NCI-H1092 treated with DMSO at 0.1 percent for 48 hours (cell line): ENCODE measurements around the gene MROH7.

Experiments used
- DNase-seq: peaks from one replicate; lab custom pipeline; 2025; lab: John Stamatoyannopoulos, UW

The MROH7 gene

DNA sequence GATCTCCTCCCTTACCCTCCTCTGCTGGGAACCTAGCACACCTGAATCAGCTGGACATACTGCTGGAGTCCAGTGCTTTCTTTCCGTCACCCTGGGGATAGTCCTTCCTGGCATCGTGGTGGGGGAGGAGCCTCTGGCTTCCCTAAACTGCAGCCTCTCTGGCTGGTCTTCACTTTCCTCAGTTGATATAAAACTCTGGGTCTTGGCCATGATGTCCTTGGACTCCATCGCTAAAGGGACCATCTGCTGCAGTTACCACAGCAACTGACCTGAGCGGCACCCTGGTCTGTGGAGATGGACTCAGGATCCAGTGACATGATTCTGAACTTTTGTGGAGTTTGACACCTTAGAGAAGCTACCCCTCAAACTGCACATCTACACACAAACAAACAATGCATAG lies 99.9 kb downstream of the MROH7 start:
- no peak for DNase-seq

DNA sequence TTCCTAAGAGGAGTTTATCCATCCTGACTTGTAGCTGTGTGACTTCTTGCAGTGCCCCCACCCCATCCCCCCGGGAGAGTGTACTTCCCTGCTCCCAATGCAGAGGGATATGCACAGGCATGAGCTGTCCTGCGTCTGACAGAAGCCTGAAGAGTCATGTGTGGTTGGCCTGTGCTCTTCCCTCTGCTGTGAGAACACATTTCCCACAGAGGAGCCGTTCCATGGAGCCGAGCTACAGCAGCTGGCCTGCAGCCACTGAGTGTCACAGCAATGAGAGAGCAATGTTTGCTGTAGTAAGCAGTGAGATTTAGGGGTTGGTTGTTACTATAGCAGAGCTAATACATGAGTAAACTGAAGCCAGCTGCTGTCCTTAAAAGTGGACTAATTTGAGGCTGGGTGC lies 100.7 kb downstream of the MROH7 start:
- DNase-seq = no peak

DNA sequence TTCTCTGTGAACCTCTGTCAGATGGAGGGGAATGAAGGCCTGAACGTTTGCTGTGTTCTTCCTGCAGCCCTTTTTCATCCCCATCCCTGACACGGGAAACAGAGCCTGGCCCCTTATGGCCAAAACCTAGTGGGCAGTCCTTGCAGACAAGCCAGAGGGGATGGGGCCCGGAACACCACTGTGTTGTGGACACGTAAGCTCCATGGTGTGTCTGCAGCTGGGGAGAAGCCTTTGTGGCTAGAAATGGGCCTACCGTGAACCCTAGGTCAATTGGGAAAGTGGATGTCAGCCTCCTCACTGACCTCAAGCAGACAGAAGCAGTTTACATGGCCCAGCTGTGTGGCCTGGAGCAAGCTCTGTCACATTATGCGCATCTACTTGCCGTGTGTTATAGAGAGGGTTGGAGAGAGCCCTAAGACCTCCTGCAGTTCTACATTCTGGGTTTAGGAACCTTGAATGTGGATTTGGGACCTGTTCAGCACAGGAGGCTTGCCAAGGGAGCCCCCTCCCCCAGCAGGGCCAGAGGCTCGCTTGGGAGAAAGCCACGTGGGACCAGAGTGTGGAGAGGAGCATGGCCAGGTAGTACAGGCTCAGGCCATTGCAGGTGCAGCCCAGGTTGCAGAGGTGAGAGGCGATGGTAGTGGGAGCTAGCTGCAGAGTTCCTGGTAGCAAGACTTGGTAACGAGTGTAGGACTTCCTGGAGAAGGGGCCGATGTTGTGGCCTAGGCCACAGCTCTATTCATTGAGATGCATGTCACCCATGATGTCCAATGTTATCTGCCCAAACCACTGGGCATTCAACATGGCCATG lies 102.0 kb downstream of the MROH7 start:
- no peak for DNase-seq

DNA sequence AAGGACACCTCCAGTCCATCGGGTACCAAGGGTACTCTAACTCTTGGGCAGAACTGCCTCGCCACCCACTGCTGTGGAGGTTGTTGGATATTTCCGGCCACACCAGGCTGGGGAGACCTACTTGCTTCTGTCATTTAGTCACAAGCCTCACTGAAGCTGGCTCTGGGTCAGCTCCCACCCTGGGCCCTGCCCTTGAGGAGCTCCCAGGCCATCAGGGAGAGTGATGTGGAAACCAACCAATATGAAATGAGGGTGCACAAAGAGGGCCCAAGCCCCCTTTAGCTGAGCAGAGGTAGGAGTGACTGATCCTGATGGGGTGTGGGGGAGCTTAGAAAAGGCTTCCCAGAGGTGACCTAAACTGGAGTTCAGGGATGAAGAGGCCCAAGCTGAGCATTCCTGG lies 103.1 kb downstream of the MROH7 start:
- DNase-seq = no peak

DNA sequence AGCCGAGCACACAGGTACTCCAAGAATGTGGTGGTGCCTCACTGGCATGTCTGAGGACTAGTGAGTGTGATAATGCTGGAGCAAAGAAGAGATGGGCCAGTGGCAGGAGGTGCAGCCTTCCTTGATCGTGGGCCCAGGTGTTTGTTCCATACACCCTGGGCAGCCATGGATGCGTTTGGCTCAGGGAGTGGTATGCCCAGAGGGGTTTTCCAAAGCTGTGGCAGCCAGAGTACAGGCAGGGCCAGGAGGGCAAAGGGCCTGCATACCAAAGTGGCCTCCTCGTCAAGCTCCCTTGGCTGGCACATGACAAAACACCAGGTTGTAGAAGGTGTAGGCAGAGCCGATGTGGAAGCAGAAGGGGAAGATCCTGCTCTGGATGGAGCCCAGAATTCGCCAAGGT lies 103.7 kb downstream of the MROH7 start:
- DNase-seq = no peak

DNA sequence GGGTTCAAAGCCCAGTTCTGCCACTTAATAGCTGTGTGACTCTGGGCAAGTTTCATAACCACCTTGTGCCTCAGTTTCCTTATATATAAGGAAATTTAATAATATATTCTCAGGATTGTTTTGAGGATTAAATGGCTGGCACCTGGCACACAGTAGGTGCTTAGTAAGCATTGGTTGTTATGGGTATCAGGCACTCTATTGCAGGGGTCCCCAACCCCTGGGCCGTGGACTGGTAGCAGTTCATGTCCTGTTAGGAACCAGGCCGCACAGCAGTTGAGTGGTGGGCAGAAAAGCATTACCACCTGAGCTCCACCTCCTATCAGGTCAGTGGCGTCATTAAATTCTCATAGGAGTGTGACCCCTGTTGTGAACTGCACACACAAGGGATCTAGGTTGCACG lies 104.3 kb downstream of the MROH7 start:
- no peak for DNase-seq

DNA sequence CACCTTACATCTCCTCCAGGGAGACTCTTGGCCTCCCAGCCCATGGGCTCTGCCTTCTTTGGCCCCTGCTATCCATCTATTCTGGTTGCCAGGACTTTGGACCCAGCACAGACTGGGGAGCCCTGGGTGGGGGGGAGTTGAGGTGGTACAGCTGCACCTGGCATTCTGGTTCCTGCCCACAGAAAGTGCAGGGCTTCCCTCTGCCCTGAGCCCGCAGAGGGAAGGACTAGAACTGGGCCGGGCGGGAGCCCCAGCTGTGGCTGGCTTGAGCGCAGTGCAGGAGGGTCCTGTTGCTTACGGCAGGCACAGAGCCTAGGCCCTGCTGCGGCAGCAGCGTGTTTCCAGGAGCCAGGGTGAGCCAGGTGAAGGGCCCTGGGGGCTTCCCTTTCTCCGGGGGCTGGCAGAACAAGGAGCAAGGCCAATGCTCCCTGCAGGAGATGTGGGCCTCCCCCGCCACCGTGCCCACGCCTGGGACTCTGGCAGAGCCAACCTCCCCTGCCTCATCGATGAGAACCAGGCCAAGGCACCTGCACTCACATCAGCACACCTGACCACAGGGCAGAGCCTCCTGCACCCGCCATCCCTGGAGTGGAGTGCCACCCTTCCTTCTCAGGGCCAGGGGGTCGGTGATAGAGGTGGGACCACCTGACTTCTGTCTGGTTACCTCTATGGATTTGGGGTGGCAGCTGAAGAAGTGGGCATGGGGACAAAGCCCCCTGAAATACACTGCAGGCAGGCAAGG lies 106.7 kb downstream of the MROH7 start:
- no peak for DNase-seq

DNA sequence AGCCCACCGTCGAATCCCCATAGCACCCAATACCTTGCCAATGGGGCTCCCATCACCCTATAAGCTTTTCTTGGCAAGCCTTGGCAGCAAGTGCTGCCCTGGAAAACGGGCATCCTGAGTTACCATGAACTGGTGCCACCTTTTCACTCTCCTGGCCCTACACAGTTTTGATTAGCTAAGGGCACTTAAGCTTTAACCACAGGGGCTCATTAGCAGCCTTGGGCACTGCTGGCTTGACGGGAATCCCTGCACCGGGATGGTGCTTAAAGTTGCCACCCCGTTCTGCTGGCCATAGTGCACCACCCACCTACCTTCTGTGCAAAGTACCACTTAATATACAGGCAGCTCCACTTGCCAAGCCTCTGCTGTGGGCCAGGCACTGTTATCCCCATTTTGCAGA lies 109.0 kb downstream of the MROH7 start:
- no peak for DNase-seq

DNA sequence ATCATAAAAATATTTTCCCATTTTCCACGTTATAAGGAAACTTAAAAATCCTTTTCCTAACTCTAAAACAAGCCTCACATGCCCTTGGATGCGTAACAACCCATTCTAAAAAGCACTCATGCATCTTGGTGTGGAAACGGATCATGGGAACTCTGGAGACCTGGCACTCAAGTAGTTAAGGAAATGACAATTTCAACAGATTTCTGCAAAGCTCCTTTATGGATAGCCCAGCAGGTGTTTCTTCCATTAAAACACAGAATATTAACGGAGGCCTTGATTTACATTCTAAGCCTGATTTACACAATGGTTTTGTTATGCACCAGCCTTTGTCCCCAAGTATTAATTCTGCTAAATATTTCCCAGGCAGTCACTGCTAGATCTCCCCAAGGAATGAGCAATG lies 109.8 kb downstream of the MROH7 start:
- no peak for DNase-seq

DNA sequence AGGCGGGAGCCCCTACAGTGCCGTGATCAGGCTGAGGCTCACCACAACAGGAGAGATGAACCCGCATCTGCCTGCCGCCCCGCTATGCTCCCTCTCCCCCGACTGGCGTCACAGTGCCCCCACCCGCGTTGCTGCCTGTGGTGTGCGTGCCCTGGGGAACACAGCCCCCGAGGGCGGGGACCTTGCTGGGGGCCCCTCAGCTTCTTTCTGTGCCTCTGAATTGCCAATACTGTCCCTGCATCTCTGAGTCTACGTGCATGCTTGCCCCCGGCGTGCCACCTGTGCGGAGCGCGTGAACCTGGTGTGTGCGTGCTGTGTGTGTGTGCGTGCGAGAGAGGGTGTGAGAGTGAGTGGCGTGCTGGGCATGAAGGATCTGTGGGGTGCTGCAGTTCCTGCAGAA lies 112.5 kb downstream of the MROH7 start:
- DNase-seq = no peak

DNA sequence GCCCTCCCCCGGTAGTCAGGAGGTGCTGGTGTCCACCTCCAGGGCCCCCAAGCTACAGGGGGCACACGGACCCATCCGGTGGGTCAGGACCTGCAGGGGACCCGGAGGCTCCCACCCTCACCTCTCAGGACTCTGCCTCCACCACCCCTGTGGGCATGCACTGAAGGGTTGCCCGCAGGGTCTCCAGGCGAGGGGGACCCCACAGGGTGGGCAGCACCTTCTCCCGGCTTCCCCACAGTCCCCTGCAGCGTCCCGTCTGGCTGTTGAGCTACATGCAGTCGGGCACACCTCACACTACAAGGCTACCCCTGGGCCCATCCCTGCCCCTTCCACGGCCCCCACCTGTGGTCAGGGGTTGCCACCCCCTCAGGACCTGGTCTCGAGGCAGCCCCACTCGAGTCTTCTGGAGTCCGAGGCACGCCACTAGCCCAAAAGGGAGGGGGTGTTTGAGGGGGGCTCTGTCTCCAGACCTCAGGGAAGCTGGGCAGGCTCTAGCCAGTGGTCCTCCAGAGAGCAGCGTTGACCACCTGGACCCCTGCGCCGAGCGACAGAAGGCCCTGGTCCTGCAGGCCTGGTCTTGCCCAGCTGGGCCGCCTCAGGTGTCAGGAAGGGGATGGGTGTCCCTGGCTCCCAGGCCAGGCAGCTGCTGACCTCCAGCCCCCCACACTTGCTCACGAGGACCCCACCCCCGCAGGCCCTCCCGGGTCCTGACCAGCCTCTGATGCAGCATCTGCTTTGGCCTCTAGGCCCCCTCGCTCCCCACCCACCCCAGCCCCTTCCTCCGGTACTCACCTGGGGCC lies 113.1 kb downstream of the MROH7 start:
- no peak for DNase-seq

DNA sequence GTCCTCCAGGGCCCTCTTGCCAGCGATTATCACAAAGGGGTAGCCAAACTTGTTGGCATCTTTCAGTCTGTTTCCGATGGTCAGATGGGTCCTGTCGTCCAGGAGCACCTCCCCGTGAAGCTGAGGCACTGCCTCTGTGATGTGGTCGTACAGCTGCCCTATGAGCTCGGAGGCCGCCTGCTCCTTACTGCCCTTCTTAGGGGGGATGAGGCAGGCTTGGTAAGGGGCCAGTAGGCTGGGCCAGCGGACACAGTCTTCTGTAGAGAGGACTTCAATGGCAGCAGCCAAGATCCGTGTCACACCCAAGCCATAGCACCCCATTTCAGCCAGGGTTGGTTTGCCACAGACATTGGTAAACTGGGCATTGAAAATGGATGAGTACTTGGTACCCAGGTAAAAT lies 116.2 kb downstream of the MROH7 start:
- DNase-seq = no peak

DNA sequence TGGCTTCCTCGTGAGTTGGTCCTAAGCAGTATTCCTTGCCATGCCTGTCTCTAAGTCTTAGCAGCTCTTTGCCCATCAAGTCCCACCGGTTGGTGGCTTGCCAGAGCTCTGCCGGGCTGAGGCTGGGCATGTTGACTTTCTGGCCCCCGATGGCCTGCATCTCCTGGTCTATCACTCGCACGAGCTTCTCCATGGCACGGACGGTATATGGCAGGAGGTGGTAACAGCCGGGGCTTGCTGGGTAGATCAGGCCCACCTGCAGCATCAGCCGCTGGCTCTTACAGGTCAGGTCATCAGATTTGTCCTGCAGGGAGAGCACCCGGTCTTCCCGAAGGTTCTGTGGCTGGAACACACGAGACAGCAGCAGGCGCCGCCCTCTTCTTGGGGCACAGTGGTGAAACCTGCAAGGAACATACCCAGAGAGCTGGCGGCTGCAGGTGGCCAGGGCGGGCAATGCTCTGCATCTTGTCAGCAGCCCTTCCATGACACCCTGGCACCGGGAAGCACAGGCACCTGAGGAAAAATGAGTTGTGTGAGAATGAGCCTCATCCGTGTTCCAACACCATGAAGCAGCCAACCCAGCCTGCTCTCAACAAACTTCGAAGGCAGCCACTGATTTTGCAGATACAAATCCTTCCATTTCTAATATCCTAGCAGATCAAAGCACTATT lies 117.2 kb downstream of the MROH7 start:
- no peak for DNase-seq
